CD4-positive, alpha-beta T cell (primary cell): ENCODE results near the gene KCNQ1. TPM values are rescaled to one million over a fixed set of nuclear protein-coding genes. Genes with fewer than 3 reads are reported as not detected.
A peak's percentile ranks its signal among the peaks of the same experiment; 100 is the strongest.

ENCODE experiments used
- ATAC-seq: fragments of 200-7000 bp; cut with Tn5 transposase; one replicate; pipeline ENCODE4 v1.10.0; 2022; ENCODE audit warnings: mild to moderate bottlenecking; ENCODE audit not compliant: poor library complexity
- CTCF ChIA-PET: fragments of 350-600 bp; sonication (Branson Sonifier 250); formaldehyde crosslinking; loops from one replicate; lab custom pipeline; 2021; ENCODE audit warnings: antibody characterized with exemption, inconsistent platforms; lab: Charles Lee
- POLR2A ChIA-PET: fragments of 350-600 bp; sonication (Branson Sonifier 250); formaldehyde crosslinking; loops from one replicate; lab custom pipeline; 2021; ENCODE audit warnings: antibody characterized with exemption, inconsistent platforms; lab: Charles Lee
- DNase-seq, 14 experiments: peaks; one replicate each; pipeline ENCODE4 v3.0.0-alpha.2; 2013 to 2020; ENCODE audit warnings: mixed read lengths in 2 of 14
- H3K27ac ChIP-seq, 2 donors: one replicate each; pipeline versions ENCODE4 v1.5.1 to v1.7.0; 2013; ENCODE audit warnings: low read length in 2 of 2, low read depth in 1 of 2, mild to moderate bottlenecking in 1 of 2
- H3K27me3 ChIP-seq, 2 experiments: 1 replicate in 1 of 2; 2 replicates in 1 of 2; pipeline versions ENCODE4 v1.6.1 to v1.7.0; 2013; ENCODE audit warnings: low read length in 2 of 2, control low read depth in 1 of 2, mild to moderate bottlenecking in 1 of 2, moderate library complexity in 1 of 2; ENCODE audit not compliant: insufficient read depth in 2 of 2, control insufficient read depth in 1 of 2
- H3K36me3 ChIP-seq: one replicate; pipeline ENCODE4 v1.6.1; 2013; ENCODE audit warnings: low read length, control low read depth; ENCODE audit not compliant: insufficient read depth
- H3K4me1 ChIP-seq: one replicate; pipeline ENCODE4 v1.6.1; 2013; ENCODE audit warnings: low read length, control low read depth; ENCODE audit not compliant: insufficient read depth
- H3K4me3 ChIP-seq: one replicate; pipeline ENCODE4 v1.5.1; 2013; ENCODE audit warnings: mild to moderate bottlenecking, low read length, moderate library complexity
- H3K9me3 ChIP-seq, 2 experiments: 1 replicate in 1 of 2; 2 replicates in 1 of 2; pipeline versions ENCODE4 v1.6.1 to v1.7.0; 2013; ENCODE audit warnings: low read length in 2 of 2, mild to moderate bottlenecking in 2 of 2, control low read depth in 1 of 2, moderate library complexity in 1 of 2; ENCODE audit not compliant: control insufficient read depth in 1 of 2, insufficient read depth in 1 of 2
- H3K27ac Mint-ChIP-seq: one replicate; pipeline ENCODE4 v1.8.0; 2020; ENCODE audit warnings: mixed read lengths
- H3K27me3 Mint-ChIP-seq: one replicate; pipeline ENCODE4 v1.8.0; 2021; ENCODE audit warnings: mixed read lengths
- H3K36me3 Mint-ChIP-seq: one replicate; pipeline ENCODE4 v1.8.0; 2021; ENCODE audit warnings: low read depth, mixed read lengths
- H3K4me1 Mint-ChIP-seq: one replicate; pipeline ENCODE4 v1.8.0; 2021; ENCODE audit warnings: low read depth, mixed read lengths
- H3K4me3 Mint-ChIP-seq: one replicate; pipeline ENCODE4 v1.8.0; 2020; ENCODE audit warnings: mild to moderate bottlenecking, mixed read lengths
- H3K9me3 Mint-ChIP-seq: one replicate; pipeline ENCODE4 v1.8.0; 2020; ENCODE audit warnings: mixed read lengths
- CTCF ChIP-seq: fragments of 200-600 bp; IDR thresholded peaks from one replicate; pipeline ENCODE4 v1.8.0; 2022; ENCODE audit warnings: antibody characterized with exemption, mild to moderate bottlenecking
- intact Hi-C, 2 experiments: fragments of 100-400 bp; cut with DNase I in 1 of 2; cut with micrococcal nuclease in 1 of 2; formaldehyde crosslinking; loops; one replicate each; pipeline versions ENCODE4 v1.15.1 to v1.9.0; 2023 to 2025; cut with DNase I, micrococcal nuclease
- total RNA-seq, 174 experiments: library from RNA in 2 of 174; stranded (reverse) in 2 of 174; gene quantifications; one replicate each; pipeline ENCODE4 v1.2.3 and lab custom pipeline; 2021 to 2026

KCNQ1 gene
- total RNA-seq, 2 experiments from 2014 or later, result 31.3 to 33.1 TPM

GRCh38 chr11:2507212-2507901, 62.5 kb downstream of the KCNQ1 start:
- peaks cover 29% of the 10 kb centered on the region for H3K4me1 Mint-ChIP-seq
- ATAC-seq, result no peak

GRCh38 chr11:2507945-2508749, 63.3 kb downstream of the KCNQ1 start:
- Histone ChIP-seq H3K4me3 (no peak overlapping the region), H3K27ac (no peak overlapping the region), H3K27me3 (no peaks in the 10 kb centered on the region), H3K4me1 (peaks cover 6% of the 10 kb centered on the region), H3K9me3 (no peaks in the 10 kb centered on the region), H3K36me3 (no peaks in the 10 kb centered on the region)
- ChIA-PET POLR2A (no interaction called here), CTCF (no interaction called here)
- no peak overlapping the region for H3K27ac Mint-ChIP-seq
- H3K4me1 Mint-ChIP-seq, result peaks cover 26% of the 10 kb centered on the region
- DNase-seq (no peak), ATAC-seq (no peak)
- intact Hi-C loops, result no loop called here
- H3K36me3 Mint-ChIP-seq, result no peaks in the 10 kb centered on the region
- H3K9me3 Mint-ChIP-seq, result no peaks in the 10 kb centered on the region
- no peaks in the 10 kb centered on the region for H3K27me3 Mint-ChIP-seq
- no peak for TF ChIP-seq CTCF
- no peak overlapping the region for H3K4me3 Mint-ChIP-seq

More at GRCh38 chr11:2507212-2507901, 62.5 kb downstream of the KCNQ1 start:
- H3K4me3 Mint-ChIP-seq, result no peak overlapping the region
- peaks cover 4% of the 10 kb centered on the region for H3K36me3 Mint-ChIP-seq
- no peaks in the 10 kb centered on the region for H3K9me3 ChIP-seq
- no peak for TF ChIP-seq CTCF
- H3K27ac ChIP-seq, result no peak overlapping the region
- no peaks in the 10 kb centered on the region for H3K36me3 ChIP-seq
- intact Hi-C loops, result no loop called here
- no peak overlapping the region for H3K27ac Mint-ChIP-seq
- CTCF ChIA-PET, result interaction anchor here (0.9 kb wide), 1 partner anchor 25 kb away, joined by 3 read pairs; no protein-coding TSS in a partner anchor
- H3K9me3 Mint-ChIP-seq, result no peaks in the 10 kb centered on the region
- no peaks in the 10 kb centered on the region for H3K27me3 Mint-ChIP-seq
- DNase-seq, result peak in 1 of 14 experiments; percentile 25
- peaks cover 6% of the 10 kb centered on the region for H3K4me1 ChIP-seq
- H3K4me3 ChIP-seq, result no peak overlapping the region
- no peaks in the 10 kb centered on the region for H3K27me3 ChIP-seq
- POLR2A ChIA-PET, result no interaction called here

- peaks cover 6% of the 10 kb centered on the region for H3K4me1 ChIP-seq
- ATAC-seq (no peak), DNase-seq (no peak)
- CTCF ChIA-PET, result no interaction called here
- no peaks in the 10 kb centered on the region for H3K36me3 ChIP-seq
- intact Hi-C loops, result no loop called here
- Mint-ChIP-seq H3K27ac (no peak overlapping the region), H3K27me3 (no peaks in the 10 kb centered on the region), H3K4me3 (no peak overlapping the region), H3K4me1 (peaks cover 25% of the 10 kb centered on the region), H3K36me3 (no peaks in the 10 kb centered on the region), H3K9me3 (no peaks in the 10 kb centered on the region)
- H3K4me3 ChIP-seq, result no peak overlapping the region
- H3K9me3 ChIP-seq, result no peaks in the 10 kb centered on the region
- no peak overlapping the region for H3K27ac ChIP-seq
- POLR2A ChIA-PET, result no interaction called here
- no peak for TF ChIP-seq CTCF
- H3K27me3 ChIP-seq, result no peaks in the 10 kb centered on the region
These were observed 64.0 kb downstream of the KCNQ1 start for GRCh38 chr11:2508793-2509192.
